SKM-1 (cell line): ENCODE results near the gene CABLES1.
"Not testable (repeated sequence)": the region's sequence is repeated elsewhere in the genome, so short reads cannot be mapped to it uniquely, and the experiment has no call there.

ENCODE experiments used
- DNase-seq: peaks from one replicate; lab custom pipeline; 2025; ENCODE audit not compliant: unreplicated experiment; lab: John Stamatoyannopoulos, UW

Gene CABLES1

DNA sequence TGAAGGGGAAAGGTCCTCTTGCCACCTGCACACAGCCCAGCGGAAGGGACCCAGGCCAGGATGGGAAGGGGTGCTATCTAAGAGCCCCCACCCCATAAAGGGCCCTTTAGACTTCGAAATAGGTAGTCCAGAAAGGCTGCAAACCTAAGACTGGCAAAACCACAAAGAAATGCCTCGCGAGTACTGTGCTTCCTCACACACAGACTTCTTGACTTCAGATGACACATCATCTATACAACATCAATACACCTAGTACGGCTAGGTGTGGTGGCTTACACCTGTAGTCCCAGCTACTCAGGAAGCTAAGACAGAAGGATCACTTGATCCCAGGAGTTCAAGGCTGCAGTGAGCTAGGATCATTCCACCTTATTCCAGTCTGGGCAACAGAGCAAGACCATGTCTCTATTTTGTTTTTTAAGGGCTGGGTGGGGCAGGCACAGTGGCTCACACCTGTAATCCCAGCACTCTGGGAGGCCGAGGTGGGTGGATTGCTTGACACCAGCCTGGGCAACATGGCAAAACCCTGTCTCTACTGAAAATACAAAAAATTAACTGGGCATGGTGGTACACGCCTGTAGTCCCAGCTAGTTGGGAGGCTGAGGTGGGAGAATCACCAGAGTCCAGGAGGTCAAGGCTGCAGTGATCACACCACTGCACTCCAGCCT is 125.8 kb downstream of the CABLES1 start:
- no peak for DNase-seq

DNA sequence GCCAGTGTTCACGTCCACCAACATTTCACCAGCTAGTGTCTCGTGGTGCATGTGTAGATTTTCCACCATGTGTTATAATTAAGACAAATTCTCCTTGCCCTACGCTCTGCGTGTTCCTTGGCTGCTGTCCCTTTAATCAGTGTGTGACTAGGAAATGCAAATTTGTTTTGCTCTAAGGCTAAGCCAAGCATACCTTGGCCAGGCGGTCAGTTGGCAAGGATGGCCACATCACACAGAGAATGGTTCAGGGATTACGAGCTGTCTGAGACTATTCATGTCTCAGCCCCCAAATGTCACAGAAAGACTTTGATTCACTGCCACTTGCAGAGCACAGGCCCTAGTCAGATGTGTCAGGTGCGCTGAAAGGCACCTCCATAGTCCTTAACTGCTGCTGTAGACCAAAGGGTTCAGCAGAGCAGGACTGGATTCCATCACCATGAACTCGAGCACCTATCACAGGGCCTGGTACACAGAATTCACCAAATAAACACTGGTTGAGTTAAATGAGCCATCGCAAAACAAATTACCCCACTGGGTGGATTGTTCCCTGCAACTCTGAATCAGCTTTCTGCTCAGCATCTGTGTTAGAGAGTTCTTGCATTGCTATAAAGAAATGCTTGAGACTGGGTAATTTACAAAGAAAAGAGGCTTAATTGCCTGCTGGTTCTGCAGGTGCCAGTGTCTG is 128.4 kb downstream of the CABLES1 start:
- DNase-seq = no peak

DNA sequence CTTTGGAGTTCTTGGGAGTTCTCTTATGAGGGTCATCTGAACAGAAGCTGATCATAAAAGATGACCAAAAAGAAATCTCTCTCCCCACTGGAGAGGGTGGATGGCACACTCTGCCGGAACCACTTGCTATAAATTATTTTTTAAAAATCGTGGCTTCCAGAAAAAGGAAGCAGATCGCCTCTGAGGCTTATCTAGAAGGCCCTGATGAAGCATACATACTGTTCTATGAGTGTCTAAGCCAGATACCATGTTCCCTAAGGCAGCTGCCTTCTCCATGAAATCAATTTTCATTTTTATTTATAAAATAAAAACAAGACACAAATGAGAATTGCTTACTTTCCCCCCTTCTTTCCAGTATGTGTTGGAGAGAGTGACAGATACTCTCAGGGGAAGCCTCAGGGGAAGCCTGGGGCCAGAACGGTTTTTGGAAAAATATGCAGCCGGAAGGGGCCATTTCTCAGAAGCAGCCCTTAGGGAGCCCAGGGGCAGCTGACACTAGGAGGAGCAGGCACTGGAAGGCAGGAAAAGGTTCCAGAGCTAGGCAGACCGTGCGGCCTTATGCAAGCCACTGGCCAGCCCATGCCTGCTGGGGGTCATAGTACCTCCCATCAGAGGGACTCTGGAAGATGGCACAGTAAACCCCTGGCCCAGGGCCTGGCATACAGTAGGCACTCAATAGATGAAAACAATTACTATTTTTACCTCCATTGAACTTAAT is 130.6 kb downstream of the CABLES1 start:
- DNase-seq = no peak

DNA sequence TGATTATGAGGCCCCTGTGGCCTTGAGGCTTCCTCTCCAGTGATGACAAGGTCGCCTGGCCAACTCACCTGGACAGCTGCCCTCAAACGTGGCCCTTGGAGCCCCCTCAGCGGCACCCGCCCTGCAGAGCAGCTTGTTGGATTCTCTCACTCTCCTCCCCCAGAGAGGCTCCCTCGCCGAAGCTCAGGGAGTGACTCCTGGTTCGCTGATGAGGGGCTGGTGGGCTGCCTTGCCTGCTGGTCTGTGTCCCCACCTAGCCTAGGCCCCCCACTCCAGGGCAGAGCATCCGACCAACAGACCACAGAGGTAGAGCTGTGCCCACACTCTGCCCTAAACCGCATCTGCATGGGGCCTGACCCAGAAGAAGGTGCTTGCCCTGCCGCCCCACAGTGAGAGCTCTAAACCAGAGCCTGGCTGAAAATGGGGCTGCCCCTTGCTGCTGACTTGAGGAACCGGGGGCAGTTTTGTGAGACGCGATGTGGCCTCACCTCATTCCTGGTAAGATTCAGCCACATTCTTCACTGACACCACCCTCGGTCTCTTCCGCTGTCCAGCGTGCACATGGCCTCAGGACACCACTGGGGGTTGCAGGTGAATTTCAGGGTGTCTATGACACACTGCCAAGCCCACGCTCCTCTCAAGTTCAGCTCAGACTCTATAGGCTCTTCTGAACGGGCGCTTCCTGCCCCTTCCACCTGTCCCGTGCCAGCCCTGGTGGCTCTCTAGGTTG is 131.6 kb downstream of the CABLES1 start:
- DNase-seq = no peak

DNA sequence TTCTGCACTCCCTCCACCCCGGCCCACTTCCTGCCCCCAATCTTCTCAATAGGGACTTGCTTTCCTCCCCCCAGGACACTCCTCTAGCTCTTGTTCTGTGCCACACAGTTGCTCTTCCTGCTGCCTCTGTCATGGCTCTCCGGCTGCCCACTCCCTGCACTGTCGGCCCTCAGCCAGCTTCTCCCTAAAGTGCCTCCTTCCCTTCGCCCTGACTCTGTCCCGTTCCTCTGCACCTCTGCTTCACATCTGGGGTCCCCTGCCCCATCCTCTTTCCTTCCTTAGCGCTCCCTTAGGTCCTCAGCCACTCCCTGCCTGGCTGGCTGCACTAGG is 132.1 kb downstream of the CABLES1 start:
- DNase-seq = no peak

DNA sequence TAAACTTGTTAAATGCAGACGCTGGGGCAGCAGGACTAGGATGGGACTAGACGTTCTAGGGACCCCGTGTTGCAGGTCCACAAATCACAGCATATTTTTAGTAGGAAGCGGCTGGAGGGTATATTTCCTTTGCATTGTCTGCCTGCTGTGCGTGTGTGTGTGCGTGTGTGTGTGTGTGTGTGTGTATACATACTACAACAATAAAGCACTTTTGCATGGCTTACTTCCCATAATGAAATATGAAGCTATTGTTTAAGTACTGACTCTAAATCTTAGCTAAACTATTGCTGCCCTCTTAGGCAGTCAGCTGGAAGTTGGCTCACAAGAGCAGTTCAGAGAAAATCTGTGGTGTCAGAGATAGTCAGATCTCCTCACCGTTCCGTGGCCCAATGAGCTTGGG is 133.4 kb downstream of the CABLES1 start:
- no peak for DNase-seq

DNA sequence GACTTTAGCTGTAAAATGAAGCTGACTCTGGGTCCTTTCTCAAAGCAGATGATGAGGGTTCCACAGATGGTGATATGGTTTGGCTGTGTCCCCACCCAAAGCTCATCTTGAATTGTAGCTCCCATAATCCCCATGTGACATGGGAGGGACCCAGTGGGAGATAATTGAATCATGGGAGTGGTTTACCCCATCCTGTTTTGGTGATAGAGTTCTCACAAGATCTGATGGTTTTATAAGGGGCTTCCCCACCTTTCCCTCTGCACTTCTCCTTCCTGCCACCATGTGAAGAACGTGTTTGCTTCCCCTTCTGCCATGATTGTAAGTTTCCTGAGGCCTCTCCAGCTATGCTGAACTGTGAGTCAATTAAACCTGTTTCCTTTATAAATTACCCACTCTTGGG is 133.8 kb downstream of the CABLES1 start:
- not testable (repeated sequence) for DNase-seq

DNA sequence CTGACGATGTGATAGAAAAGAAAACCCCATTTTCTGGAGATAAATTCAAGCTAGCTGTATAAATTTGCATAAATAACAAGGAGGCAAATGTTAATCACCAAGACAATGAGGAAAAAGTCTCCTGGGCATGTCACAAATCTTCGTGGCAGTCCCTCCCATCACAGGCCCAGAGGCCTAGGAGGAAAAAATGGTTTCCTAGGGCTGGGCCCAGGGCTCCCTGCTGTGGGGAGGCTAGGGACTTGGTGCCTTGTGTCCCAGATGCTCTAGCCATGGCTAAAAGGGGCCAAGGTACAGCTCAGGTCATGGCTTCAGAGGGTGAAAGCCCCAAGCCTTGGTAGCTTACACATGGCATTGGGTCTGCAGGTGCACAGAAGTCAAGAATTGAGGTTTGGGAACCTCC is 134.6 kb downstream of the CABLES1 start:
- DNase-seq = no peak

DNA sequence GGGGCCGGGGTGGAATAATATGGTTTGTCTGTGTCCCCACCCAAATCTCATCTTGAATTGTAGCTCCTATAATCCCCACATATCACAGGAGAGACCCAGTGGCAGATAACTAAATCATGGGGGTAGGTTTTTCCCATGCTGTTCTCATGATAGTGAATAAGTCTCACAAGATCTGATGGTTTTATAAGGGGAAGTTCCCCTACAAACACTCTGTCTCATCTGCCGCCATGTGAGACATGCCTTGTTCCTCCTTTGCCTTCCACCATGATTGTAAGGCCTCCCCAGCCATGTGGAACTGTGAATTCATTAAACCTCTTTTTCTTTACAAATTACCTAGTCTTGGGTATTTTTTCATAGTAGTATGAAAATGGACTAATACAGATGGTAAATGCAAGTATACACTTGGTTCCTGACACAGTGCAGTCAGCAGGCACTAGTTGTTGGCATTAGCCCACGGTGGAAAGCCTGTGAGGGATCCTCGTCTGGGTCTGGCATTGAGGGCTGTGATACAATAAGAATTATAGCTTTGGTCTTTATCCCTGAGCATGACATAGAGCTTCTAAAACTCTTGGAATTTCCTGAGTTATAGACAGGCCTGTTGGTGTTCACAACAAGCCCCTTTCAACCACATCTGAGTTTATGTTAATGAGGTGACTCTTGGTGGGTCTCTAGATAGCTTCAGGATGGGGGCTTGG is 135.8 kb downstream of the CABLES1 start:
- no peak for DNase-seq

DNA sequence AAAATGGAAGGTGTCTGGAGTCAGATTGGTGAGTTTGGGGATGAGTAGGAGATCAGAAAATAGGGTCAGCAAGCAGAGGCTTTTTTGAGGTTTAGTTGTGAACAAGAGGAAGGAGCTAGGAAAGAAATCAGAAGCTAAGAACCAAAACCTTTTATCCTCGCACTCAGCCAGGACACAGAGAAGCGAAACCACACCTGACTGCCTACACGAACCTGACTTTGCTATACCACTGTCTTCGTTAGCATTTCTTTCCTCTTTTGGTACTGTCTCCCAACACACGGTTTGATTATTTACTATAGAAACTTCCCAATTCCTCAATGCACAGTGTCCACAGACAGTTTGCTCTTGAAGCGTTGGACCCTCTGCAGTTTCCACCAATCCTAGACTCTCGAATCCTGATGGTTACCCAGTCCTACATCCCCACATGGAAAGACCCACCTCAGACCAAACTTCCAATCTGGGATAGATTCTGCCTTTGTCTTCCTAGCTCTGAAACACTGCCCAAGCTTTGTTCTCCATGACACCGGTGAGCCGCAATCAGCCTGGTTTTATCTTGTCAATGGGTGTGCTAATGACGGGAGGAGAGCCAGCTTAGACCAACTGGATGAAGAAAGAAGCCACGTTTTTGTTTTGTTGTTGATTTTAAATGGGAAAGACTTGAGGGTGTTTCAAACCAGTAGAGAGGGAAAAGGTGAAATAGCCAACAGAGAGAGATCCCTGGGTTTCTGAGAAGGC is 137.4 kb downstream of the CABLES1 start:
- DNase-seq = no peak

DNA sequence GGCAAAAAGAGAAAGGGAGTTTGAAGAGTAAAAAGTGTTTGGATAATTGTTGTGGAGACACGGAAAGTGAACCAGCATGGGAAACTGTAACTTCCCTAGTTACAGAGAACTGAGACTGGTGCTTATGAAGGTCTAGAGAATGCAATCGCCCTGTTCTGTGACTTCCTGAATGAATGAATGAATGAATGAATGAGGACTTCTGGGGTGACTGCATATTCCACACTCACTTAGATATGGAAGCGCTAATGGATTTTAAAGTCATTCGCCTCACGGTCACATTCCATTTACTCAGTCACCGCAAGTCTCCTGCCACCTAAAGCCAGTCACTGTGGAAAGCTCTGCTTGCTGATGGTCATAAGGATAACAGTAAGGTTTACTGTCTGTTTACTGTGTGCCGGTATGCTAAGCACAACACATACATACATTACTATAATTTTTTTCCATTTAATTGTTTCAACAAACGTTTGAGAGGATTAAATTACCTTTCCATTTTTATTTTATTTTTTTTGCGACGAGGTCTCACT is 138.2 kb downstream of the CABLES1 start:
- DNase-seq = no peak

DNA sequence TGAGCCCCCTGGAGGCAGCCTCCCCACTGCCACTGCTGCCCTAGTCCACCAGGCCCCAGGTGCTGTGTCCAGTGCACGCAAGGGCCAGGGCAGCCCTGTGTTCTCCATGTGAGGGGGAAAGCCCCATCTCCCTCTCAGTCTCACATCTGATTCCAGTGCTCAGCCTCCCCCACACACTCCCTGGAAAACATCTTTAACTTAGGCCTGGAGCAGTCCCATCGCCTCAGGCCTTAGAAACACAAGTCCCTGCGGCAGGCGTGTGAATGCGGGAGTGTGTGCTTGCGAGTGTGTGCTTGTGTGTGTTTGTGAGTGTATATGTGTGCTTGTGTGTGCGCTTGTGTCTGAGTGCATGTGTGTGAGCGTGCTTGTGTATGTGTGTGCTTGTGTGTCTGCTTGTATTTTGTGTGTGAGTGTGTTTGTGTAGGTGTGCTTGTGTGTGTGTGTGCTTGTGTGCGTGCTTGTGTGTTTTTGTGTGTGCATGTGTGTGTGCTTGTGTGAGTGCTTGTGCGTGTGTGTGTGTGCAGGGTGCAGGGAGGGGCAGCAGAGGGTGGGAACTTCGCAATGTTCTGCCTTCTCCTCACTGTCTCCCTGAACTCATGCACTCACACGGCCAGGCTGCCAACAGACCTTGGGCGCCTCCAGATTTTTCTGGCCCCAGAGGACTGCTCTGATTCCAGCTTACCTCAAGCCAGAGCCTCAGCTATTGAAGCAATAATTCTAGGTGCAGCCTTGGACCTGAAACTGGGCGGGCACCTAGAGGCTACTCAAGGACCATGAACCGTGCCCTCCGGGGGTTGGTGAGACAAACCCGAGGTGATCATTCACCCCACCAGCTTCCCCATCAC is 139.6 kb downstream of the CABLES1 start:
- no peak for DNase-seq

DNA sequence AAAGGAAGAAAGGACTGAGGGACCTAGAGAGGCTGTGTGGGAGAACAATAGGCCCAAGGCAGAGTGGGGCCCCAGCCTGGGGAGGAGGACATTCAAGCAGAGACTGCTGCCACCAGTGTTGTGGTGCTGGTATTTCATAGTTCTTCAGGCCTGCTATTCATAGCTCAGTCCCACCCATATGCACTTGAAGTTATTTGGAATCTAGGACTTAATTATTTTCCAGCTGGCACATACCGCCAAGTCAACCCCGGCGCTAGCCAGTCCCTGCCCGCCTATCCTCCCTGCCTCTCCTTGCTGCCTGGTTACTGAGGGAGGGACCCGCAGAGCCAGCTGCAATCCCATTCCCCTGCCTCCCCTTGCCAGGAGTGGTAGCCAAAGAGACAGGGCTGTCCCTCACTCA is 141.2 kb downstream of the CABLES1 start:
- no peak for DNase-seq

DNA sequence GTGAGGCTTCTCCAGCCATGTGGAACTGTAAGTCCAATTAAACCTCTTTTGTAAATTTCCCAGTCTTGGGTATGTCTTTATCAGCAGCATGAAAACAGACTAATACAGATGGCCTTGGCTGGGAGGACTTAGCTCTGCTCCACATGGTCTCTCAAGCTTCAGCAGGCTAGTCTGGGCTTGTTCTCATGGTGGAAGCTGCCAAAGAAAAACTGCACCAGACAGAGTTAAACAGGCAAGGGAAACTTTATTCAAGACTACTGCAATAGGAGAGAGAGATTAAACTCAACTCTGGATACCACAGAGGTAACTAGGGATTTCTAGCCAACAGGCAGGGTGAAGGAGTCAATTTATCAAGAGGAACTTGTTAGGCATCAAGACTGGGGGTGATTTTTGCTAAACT is 142.1 kb downstream of the CABLES1 start:
- DNase-seq = no peak

DNA sequence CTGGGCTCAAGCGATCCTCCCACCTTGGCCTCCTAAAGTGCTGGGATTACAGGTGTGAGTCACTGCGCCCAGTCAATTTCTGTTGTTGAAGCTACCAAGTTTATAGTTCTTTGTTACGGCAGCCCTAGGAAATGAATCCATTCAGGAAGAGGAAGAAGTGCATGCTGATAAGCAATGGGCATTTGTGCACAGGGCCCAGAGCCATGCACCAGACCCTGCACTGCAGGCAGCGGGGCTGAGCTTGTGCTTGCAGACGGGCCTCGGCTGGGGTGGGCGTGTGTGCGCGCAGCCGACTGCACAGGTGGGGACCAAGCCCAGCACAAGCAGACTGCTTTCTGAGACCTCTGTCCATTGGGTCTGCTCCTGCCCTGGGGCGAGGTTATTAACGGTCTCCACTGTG is 144.6 kb downstream of the CABLES1 start:
- DNase-seq = no peak

DNA sequence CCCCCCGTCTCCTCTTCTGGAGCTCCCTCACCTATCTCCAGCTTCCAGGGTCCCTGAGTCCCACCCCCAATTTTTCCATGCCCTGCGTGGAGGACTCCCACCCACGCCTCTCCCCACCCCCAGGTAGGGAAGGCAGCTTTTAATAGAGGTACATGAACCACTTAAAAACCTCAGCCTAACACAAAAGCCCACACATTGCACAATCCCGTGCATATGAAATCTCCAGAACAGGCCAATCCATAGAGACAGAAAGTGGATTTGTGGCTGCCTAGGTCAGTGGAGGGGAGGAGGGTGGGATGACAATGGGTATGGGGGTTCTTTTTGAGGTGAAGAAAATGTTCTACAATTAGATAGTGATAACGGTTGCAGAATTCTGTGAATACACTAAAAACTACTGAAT is 145.6 kb downstream of the CABLES1 start:
- DNase-seq = no peak

DNA sequence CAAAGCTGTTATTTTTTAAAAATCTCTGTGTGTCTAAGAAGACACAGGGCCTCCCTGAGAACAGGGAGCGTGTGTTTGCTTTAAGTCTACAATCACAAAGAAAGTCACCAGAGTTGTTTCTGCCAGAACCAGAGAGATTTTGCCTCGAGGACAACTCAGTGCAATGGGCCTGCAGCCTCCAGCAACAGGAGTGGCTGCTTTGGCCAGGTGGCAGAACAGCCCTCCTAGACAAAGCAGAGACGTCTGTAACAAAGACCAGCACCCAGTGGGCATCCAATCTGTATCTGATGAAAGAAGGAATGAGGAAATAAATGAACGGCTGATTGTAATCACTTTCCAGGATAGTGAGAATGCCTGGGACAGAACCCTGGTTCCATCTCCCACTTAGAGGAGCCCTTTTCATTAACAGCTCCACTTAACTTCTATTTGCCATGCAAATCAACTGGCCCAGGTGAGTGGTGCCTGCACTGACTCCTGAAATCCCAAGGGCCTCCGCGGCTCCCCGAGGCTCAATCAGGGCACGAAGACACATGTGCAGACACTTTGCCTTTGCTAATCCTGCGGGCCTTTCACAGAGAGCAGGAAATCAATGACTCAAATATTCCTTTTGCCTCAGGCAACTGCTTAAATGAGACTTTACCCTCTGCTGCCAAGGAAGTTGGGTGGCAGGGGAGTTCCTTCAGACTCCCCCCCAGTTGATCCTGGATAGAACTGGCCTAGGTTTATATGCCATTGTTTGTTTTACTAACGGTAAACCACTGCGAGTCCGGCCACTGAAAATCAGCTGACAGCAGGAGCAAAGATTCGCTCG is 146.5 kb downstream of the CABLES1 start:
- no peak for DNase-seq

DNA sequence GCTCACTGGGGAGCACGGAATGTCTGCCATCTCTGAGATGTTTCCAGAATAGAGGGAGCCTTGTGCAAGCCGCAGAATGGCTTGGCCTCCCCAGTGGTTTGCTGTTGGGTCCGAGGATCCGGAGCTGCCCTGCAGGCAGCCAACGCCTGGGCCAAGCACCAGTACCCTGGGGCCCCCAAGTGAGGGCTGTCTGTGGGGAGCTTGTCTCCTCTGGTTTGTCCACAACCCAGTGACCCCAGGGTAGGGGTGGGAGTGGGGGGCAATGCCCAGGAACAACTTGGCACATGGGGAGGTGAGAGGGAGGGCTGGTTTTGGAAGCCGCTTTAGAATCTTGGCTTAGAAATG is 147.1 kb downstream of the CABLES1 start:
- no peak for DNase-seq
